ENCODE measurements around the gene INSL3. TPM values are rescaled to one million over a fixed set of nuclear protein-coding genes. Genes with fewer than 3 reads are reported as not detected.

Gene INSL3
- total and polyA plus RNA-seq, 2 donors (not counting 1 experiment from before 2014, with no cell fraction given), result 3.4 to 3.6 TPM

DNA sequence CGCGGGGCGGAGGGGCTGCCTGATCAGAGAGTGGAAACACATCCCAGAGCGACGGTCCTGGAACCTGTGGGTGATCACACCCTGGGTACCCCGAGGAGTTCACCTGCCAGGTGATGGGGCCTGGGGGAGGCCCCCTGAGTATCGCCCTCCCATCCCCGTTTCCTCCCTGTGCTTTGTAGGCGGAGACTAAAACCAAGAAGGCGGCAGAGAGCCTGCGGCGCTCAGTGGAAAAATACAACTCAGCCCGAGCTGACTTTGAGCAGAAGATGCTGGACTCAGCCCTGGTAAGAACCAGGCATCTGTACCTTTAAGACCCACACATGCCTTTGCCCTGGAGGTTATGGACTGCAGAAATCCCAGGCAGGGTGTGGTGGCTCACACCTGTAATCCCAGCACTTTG is 50.7 kb downstream of the INSL3 start:
- peaks cover 32% of the 10 kb centered on the region for H4K20me1 ChIP-seq (ENCODE audit: control insufficient read depth, insufficient read depth, low read length, poor library complexity, severe bottlenecking)
- no peak overlapping the region for H3K4me3 ChIP-seq (ENCODE audit: control extremely low read depth in 1 of 5, extremely low read depth in 1 of 5, insufficient read depth in 1 of 5, low read depth in 2 of 5, low read length in 4 of 5)
- no peak overlapping the region for H3K9ac ChIP-seq (ENCODE audit: low read length)
- no peaks in the 10 kb centered on the region for H3K27me3 ChIP-seq (replicated peaks in 1 of 4; ENCODE audit: control extremely low read depth in 1 of 4, control insufficient read depth in 3 of 4, insufficient read depth in 4 of 4, low read length in 3 of 4)
- POLR2A ChIA-PET, result no interaction called here
- intact Hi-C loops (cut with micrococcal nuclease), result no loop called here
- no peaks in the 10 kb centered on the region for H3K9me3 ChIP-seq (ENCODE audit: control extremely low read depth in 1 of 3, control insufficient read depth in 2 of 3, insufficient read depth in 1 of 3, low read length in 2 of 3)
- 78% methylated on average over 11 of the region's 13 CpGs for WGBS (ENCODE audit: insufficient coverage)
- no peak overlapping the region for H3K4me2 ChIP-seq (replicated peaks; ENCODE audit: low read depth, low read length, poor library complexity, severe bottlenecking)
- TF ChIP-seq CTCF (IDR thresholded peaks at IDR 0.05) (no peak), EZH2 (IDR thresholded peaks at IDR 0.05; ENCODE audit: borderline replicate concordance, insufficient read depth, low read depth, low read length, poor library complexity, severe bottlenecking) (no peak)
- no peak overlapping the region for H2AFZ ChIP-seq (ENCODE audit: insufficient read depth, low read depth, low read length, poor library complexity, severe bottlenecking)
- no peak overlapping the region for H3K27ac Mint-ChIP-seq
- H3K79me2 ChIP-seq (ENCODE audit: control insufficient read depth, insufficient read depth, low read length), result peaks cover 37% of the 10 kb centered on the region
- H3K27me3 Mint-ChIP-seq, result no peaks in the 10 kb centered on the region
- no peak for ATAC-seq (ENCODE audit: low read depth)
- H3K9me3 Mint-ChIP-seq (ENCODE audit: insufficient read depth), result no peaks in the 10 kb centered on the region
- CTCF ChIA-PET, result interaction anchor here (0.9 kb wide), 1 partner anchor 10 kb away, joined by 3 read pairs; no protein-coding TSS in a partner anchor
- H3K36me3 ChIP-seq (replicated peaks in 1 of 2; ENCODE audit: control extremely low read depth in 1 of 2, control insufficient read depth in 1 of 2, extremely low read depth in 1 of 2, insufficient read depth in 2 of 2, low read length in 1 of 2), result peaks cover 3 to 75% of the 10 kb centered on the region in 2 experiments
- no peak for DNase-seq
- peaks cover 9 to 11% of the 10 kb centered on the region in 2 donors for H3K4me1 ChIP-seq (ENCODE audit: control insufficient read depth in 2 of 2, insufficient read depth in 2 of 2, low read length in 2 of 2)
- no peak overlapping the region for H3K27ac ChIP-seq (ENCODE audit: low read length in 2 of 2)
- H3K4me1 Mint-ChIP-seq, result peaks cover 17% of the 10 kb centered on the region
- no peak overlapping the region for H3K4me3 Mint-ChIP-seq

DNA sequence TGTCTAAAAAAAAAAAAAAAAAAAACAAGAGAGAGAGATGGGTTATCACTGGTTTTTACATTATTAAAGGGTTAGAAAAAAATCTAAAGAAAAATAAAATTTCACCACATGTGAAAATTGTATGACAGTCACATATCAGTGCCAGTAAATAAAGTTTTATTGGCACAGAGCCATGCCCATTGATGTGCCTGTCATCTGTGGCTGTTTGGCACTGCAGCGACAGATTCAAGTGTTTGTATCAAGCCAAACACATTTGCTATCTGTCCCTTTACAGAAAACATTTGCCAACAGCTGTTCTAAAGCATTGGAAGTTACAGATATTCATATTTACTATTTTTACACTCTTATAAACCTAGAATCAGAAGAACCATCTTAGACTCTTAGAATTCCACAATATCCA is 53.8 kb downstream of the INSL3 start:
- no peaks in the 10 kb centered on the region for H3K27me3 ChIP-seq (replicated peaks in 1 of 4; ENCODE audit: control extremely low read depth in 1 of 4, control insufficient read depth in 3 of 4, insufficient read depth in 4 of 4, low read length in 3 of 4)
- no peak for ATAC-seq (ENCODE audit: low read depth)
- POLR2A ChIA-PET, result interaction anchor here (0.6 to 1.0 kb wide), 2 partner anchors 17 to 38 kb away, joined by 3 to 4 read pairs; no protein-coding TSS in a partner anchor
- Mint-ChIP-seq H3K27me3 (no peaks in the 10 kb centered on the region), H3K27ac (no peak overlapping the region), H3K4me1 (peaks cover 17% of the 10 kb centered on the region), H3K9me3 (ENCODE audit: insufficient read depth) (no peaks in the 10 kb centered on the region), H3K4me3 (no peak overlapping the region)
- peaks cover 2 to 74% of the 10 kb centered on the region in 2 experiments for H3K36me3 ChIP-seq (replicated peaks in 1 of 2; ENCODE audit: control extremely low read depth in 1 of 2, control insufficient read depth in 1 of 2, extremely low read depth in 1 of 2, insufficient read depth in 2 of 2, low read length in 1 of 2)
- TF ChIP-seq CTCF (IDR thresholded peaks at IDR 0.05) (no peak), EZH2 (IDR thresholded peaks at IDR 0.05; ENCODE audit: borderline replicate concordance, insufficient read depth, low read depth, low read length, poor library complexity, severe bottlenecking) (no peak)
- no CpG with 5 or more reads among the region's 1 CpG for WGBS (ENCODE audit: insufficient coverage)
- intact Hi-C loops (cut with micrococcal nuclease), result no loop called here
- no peak overlapping the region for H3K4me2 ChIP-seq (replicated peaks; ENCODE audit: low read depth, low read length, poor library complexity, severe bottlenecking)
- no peaks in the 10 kb centered on the region for H3K9me3 ChIP-seq (ENCODE audit: control extremely low read depth in 1 of 3, control insufficient read depth in 2 of 3, insufficient read depth in 1 of 3, low read length in 2 of 3)
- CTCF ChIA-PET, result interaction anchor here (0.5 to 4.9 kb wide), 17 partner anchors 8 to 620 kb away, joined by 3 to 137 read pairs (median 5); partner anchors contain the start of genes CCDC124, FCHO1, MAP1S and RPL18A
- DNase-seq, result no peak
- no peak overlapping the region for H2AFZ ChIP-seq (ENCODE audit: insufficient read depth, low read depth, low read length, poor library complexity, severe bottlenecking)
- no peak overlapping the region for H3K4me3 ChIP-seq (ENCODE audit: control extremely low read depth in 1 of 5, extremely low read depth in 1 of 5, insufficient read depth in 1 of 5, low read depth in 2 of 5, low read length in 4 of 5)
- H3K4me1 ChIP-seq (ENCODE audit: control insufficient read depth in 2 of 2, insufficient read depth in 2 of 2, low read length in 2 of 2), result peaks cover 4 to 12% of the 10 kb centered on the region in 2 donors
- no peak overlapping the region for H3K27ac ChIP-seq (ENCODE audit: low read length in 2 of 2)
- H3K79me2 ChIP-seq (ENCODE audit: control insufficient read depth, insufficient read depth, low read length), result peaks cover 45% of the 10 kb centered on the region
- no peak overlapping the region for H3K9ac ChIP-seq (ENCODE audit: low read length)
- H4K20me1 ChIP-seq (ENCODE audit: control insufficient read depth, insufficient read depth, low read length, poor library complexity, severe bottlenecking), result peaks cover 31% of the 10 kb centered on the region
